Spleen (tissue), 11 donors: ENCODE results near the gene RAMP3. TPM values are rescaled to one million over a fixed set of nuclear protein-coding genes. Genes with fewer than 3 reads are reported as not detected.

Experiments
- DNase-seq: peaks from one replicate; pipeline ENCODE4 v3.0.0-alpha.2; 2020
- H3K27ac ChIP-seq, 8 donors: fragments of 200-600 bp; sonication (generic) in 7 of 8; 1 replicate in 4 of 8; 2 replicates in 4 of 8; pipeline versions ENCODE4 v1.5.0 to v1.8.0; 2016 to 2021; ENCODE audit warnings: inconsistent platforms in 4 of 8, mild to moderate bottlenecking in 4 of 8, moderate library complexity in 1 of 8
- H3K27me3 ChIP-seq, 7 donors: fragments of 200-600 bp; sonication (generic) in 6 of 7; replicated peaks in 1 of 7; 1 replicate in 4 of 7; 2 replicates in 3 of 7; pipeline versions ENCODE4 v1.5.0 to v1.8.0; 2016 to 2021; ENCODE audit warnings: inconsistent platforms in 3 of 7, mild to moderate bottlenecking in 1 of 7
- H3K36me3 ChIP-seq, 6 donors: fragments of 200-600 bp; sonication (generic) in 5 of 6; 1 replicate in 4 of 6; 2 replicates in 2 of 6; pipeline versions ENCODE4 v1.5.0 to v1.8.0; 2016 to 2021; ENCODE audit warnings: inconsistent platforms in 2 of 6
- H3K4me1 ChIP-seq, 6 donors: fragments of 200-600 bp; sonication (generic) in 5 of 6; 1 replicate in 3 of 6; 2 replicates in 3 of 6; pipeline versions ENCODE4 v1.5.0 to v1.8.0; 2016 to 2021; ENCODE audit warnings: inconsistent platforms in 3 of 6
- H3K4me3 ChIP-seq, 8 donors: fragments of 200-600 bp; sonication (generic) in 7 of 8; 1 replicate in 4 of 8; 2 replicates in 4 of 8; pipeline versions ENCODE4 v1.5.0 to v1.8.0; 2016 to 2021; ENCODE audit warnings: inconsistent platforms in 4 of 8, mild to moderate bottlenecking in 4 of 8, moderate library complexity in 2 of 8
- H3K9me3 ChIP-seq, 8 donors: fragments of 200-600 bp; sonication (generic) in 7 of 8; 1 replicate in 4 of 8; 2 replicates in 4 of 8; pipeline versions ENCODE4 v1.5.0 to v1.8.0; 2016 to 2021; ENCODE audit warnings: inconsistent platforms in 4 of 8
- CTCF ChIP-seq, 11 experiments: fragments of 200-600 bp in 7 of 11; fragments of 450-650 bp in 4 of 11; sonication (generic) in 4 of 11; IDR thresholded peaks in 8 of 11; conservative IDR thresholded peaks in 3 of 11; 1 replicate in 7 of 11; 2 replicates in 4 of 11; pipeline versions ENCODE4 v1.4.0 to v1.8.0; 2016 to 2021; ENCODE audit warnings: antibody characterized with exemption in 11 of 11, inconsistent platforms in 4 of 11, mild to moderate bottlenecking in 1 of 11
- POLR2A ChIP-seq, 3 donors: fragments of 450-650 bp; IDR thresholded peaks; one replicate each; pipeline ENCODE4 v1.5.1; 2017; ENCODE audit warnings: antibody characterized with exemption in 3 of 3, mild to moderate bottlenecking in 1 of 3
- POLR2AphosphoS5 ChIP-seq, 3 donors: sonication (generic); formaldehyde crosslinking; IDR thresholded peaks; one replicate each; pipeline ENCODE4 v1.5.1; 2017; ENCODE audit warnings: antibody characterized with exemption in 3 of 3
- WGBS, 5 donors: extraction: QIAGEN DNeasy Blood & Tissue Kit in 3 of 5; methylation state at CpG; one replicate each; pipeline versions ENCODE4 v1.1.5 to v1.1.7; 2013 to 2018; 5-methylcytosine and 5-hydroxymethylcytosine counted together
- intact Hi-C: fragments of 100-400 bp; cut with DNase I; formaldehyde crosslinking; loops from one replicate; pipeline ENCODE4 v1.15.0; 2023; ENCODE audit warnings: low total_unique reads
- polyA plus RNA-seq, 3 donors: library from polyadenylated mRNA; stranded (reverse); fragments of 200-250 nt; gene quantifications; one replicate each; pipeline ENCODE4 v1.2.1, GENCODE V29; 2013
- total RNA-seq, 7 donors: library from RNA; depleted of rRNA in 3 of 7; stranded (reverse); fragments of >200 nt in 3 of 7; fragmentation: NEBNext Ultra II Directional in 4 of 7; extraction: Animal tissue kit (Norgen Biotek cat#: 25700) in 4 of 7; gene quantifications; one replicate each; pipeline versions ENCODE4 v1.1.0 to v1.2.1, GENCODE V29; 2016 to 2021
- donor health status: healthy with polysubstance abuse.
- donor health status: DM: no; HTN: no; CAD: no; lungs with moderate emphysema.
- donor health status: DM: no; HTN: no; CAD: no.
- donor health status: Bipolar disorder and iron deficiency.
- donor health status: healthy.
- donor health status: DM: no; HTN: no; CAD: no.
- donor health status: DM: yes; HTN: yes; CAD: no.

The RAMP3 gene
- total and polyA plus RNA-seq, 10 donors = 6.3 to 27.8 (median 13.6) TPM

GRCh38 chr7:45183711-45184210, 26.2 kb downstream of the RAMP3 start:
- no peak for TF ChIP-seq CTCF (IDR thresholded peaks at IDR 0.05 in 8 of 11, conservative IDR thresholded peaks at IDR 0.05 in 3 of 11)
- TF ChIP-seq POLR2A (IDR thresholded peaks at IDR 0.05) = no peak
- no peak for TF ChIP-seq POLR2AphosphoS5 (IDR thresholded peaks at IDR 0.05)
- H3K4me1 ChIP-seq = no peaks in the 10 kb centered on the region
- H3K9me3 ChIP-seq = no peaks in the 10 kb centered on the region
- peak; percentile 50 for DNase-seq
- H3K27me3 ChIP-seq = peaks cover 0 to 12% (median 0%) of the 10 kb centered on the region in 7 donors
- H3K4me3 ChIP-seq = no peak overlapping the region
- no peak overlapping the region for H3K27ac ChIP-seq
- intact Hi-C loops = no loop called here
- 87 to 92% (median 88%) methylated on average over 10 of the region's 10 CpGs for WGBS, 5 donors
- no peaks in the 10 kb centered on the region for H3K36me3 ChIP-seq

- Histone ChIP-seq H3K4me1 (no peaks in the 10 kb centered on the region), H3K36me3 (no peaks in the 10 kb centered on the region), H3K27ac (no peak overlapping the region), H3K4me3 (no peak overlapping the region), H3K27me3 (peaks cover 0 to 10% (median 0%) of the 10 kb centered on the region in 7 donors), H3K9me3 (no peaks in the 10 kb centered on the region)
- TF ChIP-seq POLR2AphosphoS5 (IDR thresholded peaks at IDR 0.05) (no peak), CTCF (IDR thresholded peaks at IDR 0.05 in 8 of 11, conservative IDR thresholded peaks at IDR 0.05 in 3 of 11) (no peak), POLR2A (IDR thresholded peaks at IDR 0.05) (no peak)
- DNase-seq = peak; percentile 51
- intact Hi-C loops = no loop called here
- WGBS, 5 donors = 78 to 89% (median 86%) methylated on average over 7 of the region's 7 CpGs
Measured at GRCh38 chr7:45184326-45185027, 26.9 kb downstream of the RAMP3 start.

GRCh38 chr7:45185028-45185863, 27.7 kb downstream of the RAMP3 start:
- no peak overlapping the region for H3K4me3 ChIP-seq
- H3K36me3 ChIP-seq = no peaks in the 10 kb centered on the region
- WGBS, 5 donors = 53 to 85% (median 73%) methylated on average over 4 to 7 of the region's 7 CpGs
- intact Hi-C loops = no loop called here
- H3K27me3 ChIP-seq = peaks cover 0 to 3% (median 0%) of the 10 kb centered on the region in 7 donors
- no peaks in the 10 kb centered on the region for H3K4me1 ChIP-seq
- TF ChIP-seq POLR2A (IDR thresholded peaks at IDR 0.05) = no peak
- TF ChIP-seq POLR2AphosphoS5 (IDR thresholded peaks at IDR 0.05) = no peak
- TF ChIP-seq CTCF (IDR thresholded peaks at IDR 0.05 in 8 of 11, conservative IDR thresholded peaks at IDR 0.05 in 3 of 11) = no peak
- H3K27ac ChIP-seq = no peak overlapping the region
- no peaks in the 10 kb centered on the region for H3K9me3 ChIP-seq
- DNase-seq = peak; percentile 39

- no peaks in the 10 kb centered on the region for H3K9me3 ChIP-seq
- H3K27me3 ChIP-seq = peaks cover 0 to 3% (median 0%) of the 10 kb centered on the region in 7 donors
- H3K4me3 ChIP-seq = no peak overlapping the region
- no peak overlapping the region for H3K27ac ChIP-seq
- no peaks in the 10 kb centered on the region for H3K4me1 ChIP-seq
- no peaks in the 10 kb centered on the region for H3K36me3 ChIP-seq
- no peak for DNase-seq
- intact Hi-C loops = no loop called here
- 85 to 97% (median 90%) methylated on average over 3 of the region's 3 CpGs for WGBS, 5 donors
- TF ChIP-seq POLR2AphosphoS5 (IDR thresholded peaks at IDR 0.05) = no peak
- no peak for TF ChIP-seq POLR2A (IDR thresholded peaks at IDR 0.05)
- no peak for TF ChIP-seq CTCF (IDR thresholded peaks at IDR 0.05 in 8 of 11, conservative IDR thresholded peaks at IDR 0.05 in 3 of 11)
Measured at GRCh38 chr7:45185864-45186250, 28.3 kb downstream of the RAMP3 start.
